Measurements from ENCODE around the gene TSPAN9. TPM values are rescaled to one million over a fixed set of nuclear protein-coding genes. Genes with fewer than 3 reads are reported as not detected.

TSPAN9 gene
- total RNA-seq, 1 donor from 2014 or later, result 109 TPM

GRCh38 chr12:3045989-3046388 is 31.2 kb upstream of the TSPAN9 start:
- Histone ChIP-seq H3K36me3 (no peaks in the 10 kb centered on the region), H3K4me1 (peaks cover 0 to 4% of the 10 kb centered on the region in 2 donors), H3K9me3 (no peaks in the 10 kb centered on the region), H3K4me3 (no peak overlapping the region), H3K27ac (no peak overlapping the region), H3K27me3 (no peaks in the 10 kb centered on the region)
- DNase-seq (ENCODE audit: low spot score in 2 of 2), result no peak
- no peak for TF ChIP-seq CTCF (IDR thresholded peaks at IDR 0.05)
- intact Hi-C loops (cut with DNase I), result no loop called here

GRCh38 chr12:3046441-3047200 is 30.6 kb upstream of the TSPAN9 start:
- no peak overlapping the region for H3K4me3 ChIP-seq
- H3K27me3 ChIP-seq, result no peaks in the 10 kb centered on the region
- no peaks in the 10 kb centered on the region for H3K36me3 ChIP-seq
- no peaks in the 10 kb centered on the region for H3K9me3 ChIP-seq
- no peak for DNase-seq (ENCODE audit: low spot score in 2 of 2)
- H3K27ac ChIP-seq, result no peak overlapping the region
- intact Hi-C loops (cut with DNase I), result no loop called here
- peaks cover 0 to 4% of the 10 kb centered on the region in 2 donors for H3K4me1 ChIP-seq
- no peak for TF ChIP-seq CTCF (IDR thresholded peaks at IDR 0.05)

DNA sequence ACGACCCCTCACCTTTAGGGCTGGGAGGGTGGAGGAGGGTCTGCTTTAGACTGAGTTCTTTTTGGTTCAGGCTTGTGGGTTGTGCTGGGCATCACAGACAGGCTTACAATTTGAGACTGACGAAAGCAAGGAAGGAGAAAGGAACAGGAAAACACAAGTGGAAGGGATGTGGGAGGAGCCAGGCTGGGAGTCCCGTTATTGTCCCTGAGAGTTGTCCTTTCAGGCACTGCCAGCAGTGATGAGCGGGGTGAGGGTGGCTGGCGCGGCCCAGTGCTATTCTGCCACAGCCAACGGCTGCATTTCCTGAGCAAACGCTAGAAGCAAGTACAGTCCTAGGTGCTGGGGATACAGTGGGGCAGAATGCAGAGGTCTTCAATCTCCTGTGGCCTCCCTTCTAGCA is 29.2 kb upstream of the TSPAN9 start:
- Histone ChIP-seq H3K27ac (no peak overlapping the region), H3K4me1 (no peaks in the 10 kb centered on the region), H3K9me3 (no peaks in the 10 kb centered on the region), H3K27me3 (no peaks in the 10 kb centered on the region), H3K36me3 (no peaks in the 10 kb centered on the region), H3K4me3 (no peak overlapping the region)
- no peak for TF ChIP-seq CTCF (IDR thresholded peaks at IDR 0.05)
- DNase-seq (ENCODE audit: low spot score in 2 of 2), result no peak
- intact Hi-C loops (cut with DNase I), result no loop called here

- DNase-seq (ENCODE audit: low spot score in 2 of 2), result no peak
- no peaks in the 10 kb centered on the region for H3K27me3 ChIP-seq
- no peaks in the 10 kb centered on the region for H3K4me1 ChIP-seq
- no peak overlapping the region for H3K4me3 ChIP-seq
- H3K9me3 ChIP-seq, result no peaks in the 10 kb centered on the region
- no peaks in the 10 kb centered on the region for H3K36me3 ChIP-seq
- no peak overlapping the region for H3K27ac ChIP-seq
- TF ChIP-seq CTCF (IDR thresholded peaks at IDR 0.05), result no peak
- intact Hi-C loops (cut with DNase I), result no loop called here
Observed at GRCh38 chr12:3048540-3048939, 28.6 kb upstream of the TSPAN9 start.

GRCh38 chr12:3049176-3049575 is 28.0 kb upstream of the TSPAN9 start:
- Histone ChIP-seq H3K27ac (no peak overlapping the region), H3K4me3 (no peak overlapping the region), H3K4me1 (no peaks in the 10 kb centered on the region), H3K27me3 (no peaks in the 10 kb centered on the region), H3K36me3 (no peaks in the 10 kb centered on the region), H3K9me3 (no peaks in the 10 kb centered on the region)
- no peak for DNase-seq (ENCODE audit: low spot score in 2 of 2)
- TF ChIP-seq CTCF (IDR thresholded peaks at IDR 0.05), result no peak
- intact Hi-C loops (cut with DNase I), result no loop called here

All from ascending aorta (tissue), 2 donors.